HEK293T (cell line): ENCODE data around the gene SPOPL.

Experiments
- ARNT ChIP-seq: fragments of 450-650 bp; IDR thresholded peaks from 2 replicates; pipeline ENCODE4 v1.6.1; 2017; ENCODE audit warnings: mild to moderate bottlenecking
- BHLHE40 ChIP-seq: fragments of 450-650 bp; IDR thresholded peaks from 2 replicates; pipeline ENCODE4 v1.6.1; 2016; ENCODE audit warnings: mild to moderate bottlenecking, moderate library complexity, borderline replicate concordance
- ELF4 ChIP-seq: fragments of 450-650 bp; IDR thresholded peaks from 2 replicates; pipeline ENCODE4 v1.6.1; 2017; ENCODE audit warnings: antibody characterized with exemption
- FOXA1 ChIP-seq: fragments of 450-650 bp; IDR thresholded peaks from 2 replicates; pipeline ENCODE4 v1.6.1; 2016; ENCODE audit warnings: mild to moderate bottlenecking
- FOXK2 ChIP-seq: fragments of 450-650 bp; IDR thresholded peaks from 2 replicates; pipeline ENCODE4 v1.6.1; 2016; ENCODE audit warnings: mild to moderate bottlenecking
- HDGF ChIP-seq: fragments of 450-650 bp; IDR thresholded peaks from 2 replicates; pipeline ENCODE4 v1.6.1; 2017; ENCODE audit warnings: antibody characterized with exemption, borderline replicate concordance
- SUZ12 ChIP-seq: fragments of 450-650 bp; IDR thresholded peaks from 2 replicates; pipeline ENCODE4 v1.6.1; 2016; ENCODE audit warnings: mild to moderate bottlenecking
- TARDBP ChIP-seq: fragments of 450-650 bp; IDR thresholded peaks from 2 replicates; pipeline ENCODE4 v1.6.1; 2016
- ZNF384 ChIP-seq: fragments of 450-650 bp; IDR thresholded peaks from 2 replicates; pipeline ENCODE4 v1.6.1; 2016
- TF ChIP-seq, protein P1 (sequence below): fragments of 450-650 bp; IDR thresholded peaks from 2 replicates; pipeline ENCODE4 v1.6.1; 2016

DNA sequence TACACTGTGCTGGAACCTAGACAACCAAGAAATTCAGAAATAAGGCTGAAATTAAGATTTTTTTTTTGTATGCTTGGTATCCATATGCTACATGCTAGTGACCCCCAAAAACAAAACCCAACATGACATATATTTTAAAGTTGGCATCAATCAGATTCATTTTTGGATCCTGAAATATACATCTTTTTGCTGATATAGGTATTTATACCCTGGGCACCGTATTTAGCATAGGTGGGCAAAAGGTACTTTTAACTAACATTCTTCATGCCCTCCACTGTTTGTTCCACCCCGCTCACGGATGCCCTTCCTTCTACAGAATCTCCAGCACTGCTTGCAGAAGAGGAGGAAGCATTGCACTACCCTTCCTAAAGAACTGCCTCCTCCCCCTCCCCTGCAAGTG lies 52.6 kb downstream of the SPOPL start:
- TF ChIP-seq FOXA1, result no peak
- no peak for TF ChIP-seq TARDBP
- TF ChIP-seq ZNF384, result no peak
- no peak for TF ChIP-seq SUZ12
- no peak for TF ChIP-seq FOXK2
- TF ChIP-seq ELF4, result no peak
- TF ChIP-seq, protein P1, sequence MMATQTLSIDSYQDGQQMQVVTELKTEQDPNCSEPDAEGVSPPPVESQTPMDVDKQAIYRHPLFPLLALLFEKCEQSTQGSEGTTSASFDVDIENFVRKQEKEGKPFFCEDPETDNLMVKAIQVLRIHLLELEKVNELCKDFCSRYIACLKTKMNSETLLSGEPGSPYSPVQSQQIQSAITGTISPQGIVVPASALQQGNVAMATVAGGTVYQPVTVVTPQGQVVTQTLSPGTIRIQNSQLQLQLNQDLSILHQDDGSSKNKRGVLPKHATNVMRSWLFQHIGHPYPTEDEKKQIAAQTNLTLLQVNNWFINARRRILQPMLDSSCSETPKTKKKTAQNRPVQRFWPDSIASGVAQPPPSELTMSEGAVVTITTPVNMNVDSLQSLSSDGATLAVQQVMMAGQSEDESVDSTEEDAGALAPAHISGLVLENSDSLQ, result no peak
- no peak for TF ChIP-seq ARNT
- TF ChIP-seq BHLHE40, result no peak
- TF ChIP-seq HDGF, result no peak
